GM12878 (cell line): ENCODE results near the gene OXA1L. TPM values are rescaled to one million over a fixed set of nuclear protein-coding genes. Genes with fewer than 3 reads are reported as not detected.

ENCODE experiments used
- ATAC-seq: fragments of 200-7000 bp; cut with Tn5 transposase; 3 replicates; pipeline ENCODE4 v1.9.1; 2020; ENCODE audit warnings: mild to moderate bottlenecking, moderate library complexity
- BruUV-seq: library from RNA; stranded (reverse); fragments of 400-500 nt; replicated peaks from 2 replicates; lab custom pipeline; 2021; lab: Mats Ljungman, UMichigan
- CTCF ChIA-PET: fragments of 300-600 bp; sonication (Branson Sonifier 250); formaldehyde crosslinking; extraction: SDS; loops from one replicate; lab custom pipeline; 2021; ENCODE audit warnings: inconsistent platforms; lab: Yijun Ruan, JAX
- POLR2A ChIA-PET: fragments of 350-600 bp; formaldehyde crosslinking; extraction: SDS; loops from one replicate; lab custom pipeline; 2021; ENCODE audit warnings: inconsistent platforms; lab: Charles Lee
- RAD21 ChIA-PET: fragments of 300-600 bp; sonication (Branson Sonifier 250); formaldehyde crosslinking; loops from one replicate; lab custom pipeline; 2023; ENCODE audit warnings: antibody characterized with exemption; ENCODE audit not compliant: unreplicated experiment; lab: Charles Lee
- SMC1A ChIA-PET: fragments of 300-600 bp; sonication (Branson Sonifier 250); formaldehyde crosslinking; loops from one replicate; lab custom pipeline; 2023; ENCODE audit not compliant: unreplicated experiment, uncharacterized antibody; lab: Charles Lee
- DNase-seq: peaks from one replicate; pipeline ENCODE4 v3.0.0-alpha.2; 2011; ENCODE audit warnings: low read depth, low spot score
- FAIRE-seq: peaks from 3 replicates; lab custom pipeline; 2011; peaks lifted over from hg19 to GRCh38; lab: Jason Lieb, UNC
- H2AFZ ChIP-seq: 2 replicates; pipeline ENCODE4 v1.6.0; 2011; ENCODE audit warnings: low read depth, low read length, control low read depth; ENCODE audit not compliant: control insufficient read depth
- H3K27ac ChIP-seq: 2 replicates; pipeline ENCODE4 v1.5.1; 2011; ENCODE audit warnings: control low read depth; ENCODE audit not compliant: control insufficient read depth, insufficient read depth
- H3K27me3 ChIP-seq, 2 experiments: replicated peaks in 1 of 2; 2 replicates each; pipeline versions ENCODE4 v1.6.0 to v1.6.1; 2011; ENCODE audit warnings: low read length in 1 of 2; ENCODE audit not compliant: control insufficient read depth in 2 of 2, insufficient read depth in 2 of 2
- H3K36me3 ChIP-seq, 2 experiments: 2 replicates each; pipeline ENCODE4 v1.5.1; 2011; ENCODE audit warnings: low read length in 1 of 2; ENCODE audit not compliant: control insufficient read depth in 2 of 2, insufficient read depth in 2 of 2
- H3K4me1 ChIP-seq: 2 replicates; pipeline ENCODE4 v1.6.1; 2011; ENCODE audit warnings: mild to moderate bottlenecking, low read length, moderate library complexity, mixed read lengths; ENCODE audit not compliant: control insufficient read depth, insufficient read depth
- H3K4me2 ChIP-seq: 2 replicates; pipeline ENCODE4 v1.6.0; 2011; ENCODE audit warnings: control low read depth; ENCODE audit not compliant: control insufficient read depth, insufficient read depth
- H3K4me3 ChIP-seq: fragments of 200-600 bp; sonication (generic); 2 replicates; pipeline ENCODE4 v1.5.1; 2016
- H3K79me2 ChIP-seq: 2 replicates; pipeline ENCODE4 v1.6.0; 2011; ENCODE audit warnings: low read length; ENCODE audit not compliant: control insufficient read depth, insufficient read depth
- H3K9ac ChIP-seq: 2 replicates; pipeline ENCODE4 v1.8.0; 2011; ENCODE audit warnings: low read length, control low read depth, mixed read lengths; ENCODE audit not compliant: control insufficient read depth, insufficient read depth
- H3K9me3 ChIP-seq: replicated peaks from 3 replicates; pipeline ENCODE4 v1.5.1; 2011; ENCODE audit warnings: mild to moderate bottlenecking, low read length; ENCODE audit not compliant: control insufficient read depth, insufficient read depth
- H4K20me1 ChIP-seq: 2 replicates; pipeline ENCODE4 v1.6.0; 2011; ENCODE audit not compliant: control insufficient read depth, insufficient read depth
- BCL3 ChIP-seq: IDR thresholded peaks from 2 replicates; pipeline ENCODE4 v1.6.1; 2011; ENCODE audit warnings: borderline replicate concordance, low read depth, mild to moderate bottlenecking, moderate library complexity, low read length; ENCODE audit not compliant: insufficient read depth, poor library complexity, severe bottlenecking
- CEBPB ChIP-seq, 2 experiments: fragments of 150-350 bp in 1 of 2; IDR thresholded peaks; 2 replicates each; pipeline ENCODE4 v1.6.1; 2012 to 2014; ENCODE audit warnings: low read depth in 2 of 2, low read length in 2 of 2, borderline replicate concordance in 1 of 2, inconsistent platforms in 1 of 2
- E2F4 ChIP-seq: IDR thresholded peaks from 2 replicates; pipeline ENCODE4 v1.6.1; 2012; ENCODE audit warnings: low read depth, low read length, improper control_type of control experiment
- ELK1 ChIP-seq: IDR thresholded peaks from 2 replicates; pipeline ENCODE4 v1.6.1; 2012; ENCODE audit warnings: low read depth, low read length, improper control_type of control experiment
- GABPA ChIP-seq: IDR thresholded peaks from 2 replicates; pipeline ENCODE4 v1.6.1; 2014; ENCODE audit warnings: antibody characterized with exemption, low read depth, mild to moderate bottlenecking, inconsistent platforms
- HDGF ChIP-seq: fragments of 450-650 bp; IDR thresholded peaks from 2 replicates; pipeline ENCODE4 v1.6.1; 2016; ENCODE audit warnings: antibody characterized with exemption
- MEF2A ChIP-seq: IDR thresholded peaks from 2 replicates; pipeline ENCODE4 v1.6.1; 2011; ENCODE audit warnings: low read depth, mild to moderate bottlenecking, low read length, moderate library complexity; ENCODE audit not compliant: insufficient read depth
- MTA2 ChIP-seq: fragments of 450-650 bp; IDR thresholded peaks from 2 replicates; pipeline ENCODE4 v1.6.1; 2016; ENCODE audit warnings: low read depth, mild to moderate bottlenecking, moderate library complexity
- NFXL1 ChIP-seq: fragments of 450-650 bp; IDR thresholded peaks from 2 replicates; pipeline ENCODE4 v1.6.1; 2017; ENCODE audit warnings: antibody characterized with exemption, mild to moderate bottlenecking, borderline replicate concordance
- NFYB ChIP-seq: IDR thresholded peaks from 2 replicates; pipeline ENCODE4 v1.6.1; 2011; ENCODE audit warnings: low read depth, mild to moderate bottlenecking, low read length, improper control_type of control experiment, moderate library complexity; ENCODE audit not compliant: insufficient read depth
- RUNX3 ChIP-seq: IDR thresholded peaks from 2 replicates; pipeline ENCODE4 v1.6.1; 2012; ENCODE audit warnings: low read length, inconsistent platforms
- SIX5 ChIP-seq: IDR thresholded peaks from 2 replicates; pipeline ENCODE4 v1.6.1; 2011; ENCODE audit warnings: mild to moderate bottlenecking, low read depth, low read length, moderate library complexity; ENCODE audit not compliant: severe bottlenecking
- SREBF2 ChIP-seq: IDR thresholded peaks from 2 replicates; pipeline ENCODE4 v1.6.1; 2012; ENCODE audit warnings: mild to moderate bottlenecking, low read length
- TARDBP ChIP-seq: IDR thresholded peaks from 2 replicates; pipeline ENCODE4 v1.6.1; 2016; ENCODE audit warnings: borderline replicate concordance
- WGBS: methylation state at CpG from one replicate; pipeline ENCODE4 v1.1.6; 2016; ENCODE audit warnings: low lambda C conversion rate; ENCODE audit not compliant: insufficient replicate concordance, insufficient coverage; ENCODE audit errors: missing lambda C conversion rate; 5-methylcytosine and 5-hydroxymethylcytosine counted together
- in situ Hi-C: fragments of 300-500 bp; cut with MboI; formaldehyde crosslinking; loops from 9 replicates; pipeline ENCODE4 v1.14.3; 2018; ENCODE audit warnings: mixed read lengths
- intact Hi-C: fragments of 100-400 bp; cut with micrococcal nuclease; formaldehyde crosslinking; loops from one replicate; pipeline ENCODE4 v1.14.2; 2022; ENCODE audit not compliant: unreplicated experiment
- polyA plus RNA-seq, 11 experiments: library from polyadenylated mRNA; depleted of rRNA in 4 of 11; unstranded in 6 of 11; stranded (reverse) in 5 of 11; fragments of >200 nt; fragmentation: Nextera tagmentation in 4 of 11; fragmentation: Illumina TruSeq in 1 of 11; extraction: Ambion mirVana in 4 of 11; extraction: Trizol in 1 of 11; gene quantifications; 1 replicate in 1 of 11; 2 replicates in 10 of 11; pipeline versions ENCODE4 v1.2.1 to v1.2.3, GENCODE V29; 2011 to 2016; ENCODE audit warnings: inconsistent platforms in 2 of 11, missing spikeins in 2 of 11, low read depth in 1 of 11
- total RNA-seq, 4 experiments: library from RNA; depleted of rRNA in 3 of 4; stranded (reverse); fragments of >200 nt in 3 of 4; fragmentation: Illumina TruSeq in 1 of 4; extraction: Trizol in 1 of 4; gene quantifications; 2 replicates each; pipeline versions ENCODE4 v1.2.1 to v1.2.3, GENCODE V29; 2013 to 2021

The OXA1L gene
- total and polyA plus RNA-seq, 10 of the 15 experiments (the other 5 are each of a cell fraction or from before 2014, with no cell fraction given), result 105 to 289 (median 146) TPM

GRCh38 chr14:22820731-22821130, 54.2 kb downstream of the OXA1L start:
- no peak overlapping the region for H2AFZ ChIP-seq
- WGBS, result 87% methylated on average over 1 of the region's 1 CpG
- no peaks in the 10 kb centered on the region for H3K27me3 ChIP-seq
- no peaks in the 10 kb centered on the region for H4K20me1 ChIP-seq
- H3K4me3 ChIP-seq, result no peak overlapping the region
- intact Hi-C loops (no loop called here), in situ Hi-C loops (no loop called here)
- ChIA-PET SMC1A (interaction anchor here (0.6 to 7.6 kb wide), 9 partner anchors 13 to 251 kb away, joined by 3 to 104 read pairs (median 6); no protein-coding TSS in a partner anchor), RAD21 (interaction anchor here (0.6 to 5.3 kb wide), 10 partner anchors 10 to 250 kb away, joined by 3 to 130 read pairs (median 8); no protein-coding TSS in a partner anchor), CTCF (interaction anchor here (1.0 to 15.1 kb wide), 11 partner anchors 9 to 251 kb away, joined by 3 to 324 read pairs (median 13); partner anchors contain the start of gene OXA1L), POLR2A (interaction anchor here (1.1 to 2.5 kb wide), 3 partner anchors 10 to 32 kb away, joined by 6 to 18 read pairs (median 7); no protein-coding TSS in a partner anchor)
- ATAC-seq (no peak), FAIRE-seq (no peak), DNase-seq (no peak)
- H3K27ac ChIP-seq, result no peak overlapping the region
- H3K4me1 ChIP-seq, result peaks cover 34% of the 10 kb centered on the region
- no peak overlapping the region for H3K9ac ChIP-seq
- no peaks in the 10 kb centered on the region for H3K36me3 ChIP-seq
- no peaks in the 10 kb centered on the region for H3K9me3 ChIP-seq
- no peaks in the 10 kb centered on the region; the same call in 1 of the 2 replicates for H3K79me2 ChIP-seq
- no TSS peak for BruUV-seq
- no peak for TF ChIP-seq ELK1
- TF ChIP-seq E2F4, result no peak
- TF ChIP-seq GABPA, result no peak
- no peak for TF ChIP-seq CEBPB (IDR thresholded peaks at IDR 0.05; ENCODE audit: borderline replicate concordance in 1 of 2, low read depth in 2 of 2, low read length in 2 of 2)
- TF ChIP-seq NFXL1, result no peak
- TF ChIP-seq SREBF2, result no peak
- no peak for TF ChIP-seq NFYB
- TF ChIP-seq BCL3, result no peak
- TF ChIP-seq TARDBP, result no peak
- no peak for TF ChIP-seq HDGF
- no peak for TF ChIP-seq MTA2
- no peak for TF ChIP-seq SIX5
- no peak for TF ChIP-seq RUNX3
- no peak for TF ChIP-seq MEF2A
- no peak overlapping the region for H3K4me2 ChIP-seq
